Fibroblast of skin of left quadriceps (primary cell): Measurements from ENCODE around the gene RPS14.

ENCODE experiments used
- DNase-seq, 2 experiments: peaks; one replicate each; pipeline ENCODE4 v3.0.0-alpha.2; 2013; ENCODE audit warnings: low read depth in 2 of 2

RPS14 gene

DNA sequence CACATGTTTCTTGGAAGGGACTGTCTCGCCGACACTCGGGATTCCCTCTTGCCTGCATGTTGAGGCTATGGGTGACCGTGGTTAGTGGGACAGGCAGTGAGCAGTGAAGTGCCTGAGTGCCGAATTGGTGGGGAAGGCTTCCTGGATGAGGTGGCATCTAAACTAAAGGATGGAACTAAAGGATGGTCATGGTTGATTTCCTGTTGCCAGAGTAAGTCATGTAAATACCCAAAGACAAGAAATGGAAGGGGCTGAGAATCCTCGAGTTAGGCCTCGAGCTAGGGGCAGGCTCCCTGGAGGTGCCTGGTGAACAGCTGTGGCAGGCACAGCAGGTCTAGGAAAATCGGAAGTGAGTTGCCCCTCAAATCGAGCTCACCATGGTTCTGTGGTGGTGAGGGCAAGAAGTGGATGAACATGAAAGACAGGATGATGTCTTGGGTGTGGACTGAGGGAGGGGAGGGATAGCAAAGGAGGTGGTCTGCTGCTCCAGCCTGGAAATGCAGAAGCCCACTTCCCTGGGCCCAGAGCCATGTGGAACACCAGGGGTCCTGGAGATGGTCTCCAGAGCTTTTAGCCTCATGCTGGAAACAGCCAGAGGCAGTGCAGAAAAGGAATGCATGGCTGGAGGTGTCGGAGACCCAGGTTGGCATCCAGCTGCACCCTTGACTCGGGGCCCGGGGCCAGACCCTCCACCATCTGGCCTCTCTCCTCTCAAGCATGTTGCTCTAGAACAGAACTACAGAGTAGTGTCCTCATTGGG is 49.0 kb downstream of the RPS14 start:
- no peak for DNase-seq

DNA sequence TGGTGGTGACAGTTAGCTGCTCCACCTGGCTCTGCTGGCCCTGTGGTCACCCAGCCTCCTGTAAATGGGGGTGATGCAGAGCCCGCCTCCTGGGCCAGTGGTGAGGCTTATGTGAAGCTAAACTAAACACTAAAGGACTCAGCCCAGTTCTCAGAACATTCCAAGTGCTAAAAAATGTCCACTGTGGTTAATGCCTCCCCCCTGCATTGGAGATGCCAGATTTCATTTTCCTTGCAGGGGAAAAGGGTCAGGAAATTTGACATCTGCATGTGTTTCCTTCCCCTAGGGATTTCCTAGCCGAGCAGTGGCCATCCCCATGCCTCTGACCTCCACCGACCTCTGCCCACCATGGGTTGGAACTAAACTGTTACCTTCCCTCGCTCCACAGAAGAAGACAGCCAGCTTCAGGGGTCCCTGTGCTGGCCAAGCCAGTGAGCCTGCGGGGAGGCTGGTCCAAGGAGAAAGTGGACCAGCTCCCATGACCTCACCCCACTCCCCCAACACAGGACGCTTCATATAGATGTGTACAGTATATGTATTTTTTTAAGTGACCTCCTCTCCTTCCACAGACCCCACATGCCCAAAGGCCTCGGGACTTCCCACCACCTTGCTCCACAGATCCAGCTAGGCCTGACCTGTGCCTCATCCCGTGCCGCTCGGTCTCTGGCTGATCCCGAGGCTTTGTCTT is 49.9 kb downstream of the RPS14 start:
- DNase-seq, result no peak

DNA sequence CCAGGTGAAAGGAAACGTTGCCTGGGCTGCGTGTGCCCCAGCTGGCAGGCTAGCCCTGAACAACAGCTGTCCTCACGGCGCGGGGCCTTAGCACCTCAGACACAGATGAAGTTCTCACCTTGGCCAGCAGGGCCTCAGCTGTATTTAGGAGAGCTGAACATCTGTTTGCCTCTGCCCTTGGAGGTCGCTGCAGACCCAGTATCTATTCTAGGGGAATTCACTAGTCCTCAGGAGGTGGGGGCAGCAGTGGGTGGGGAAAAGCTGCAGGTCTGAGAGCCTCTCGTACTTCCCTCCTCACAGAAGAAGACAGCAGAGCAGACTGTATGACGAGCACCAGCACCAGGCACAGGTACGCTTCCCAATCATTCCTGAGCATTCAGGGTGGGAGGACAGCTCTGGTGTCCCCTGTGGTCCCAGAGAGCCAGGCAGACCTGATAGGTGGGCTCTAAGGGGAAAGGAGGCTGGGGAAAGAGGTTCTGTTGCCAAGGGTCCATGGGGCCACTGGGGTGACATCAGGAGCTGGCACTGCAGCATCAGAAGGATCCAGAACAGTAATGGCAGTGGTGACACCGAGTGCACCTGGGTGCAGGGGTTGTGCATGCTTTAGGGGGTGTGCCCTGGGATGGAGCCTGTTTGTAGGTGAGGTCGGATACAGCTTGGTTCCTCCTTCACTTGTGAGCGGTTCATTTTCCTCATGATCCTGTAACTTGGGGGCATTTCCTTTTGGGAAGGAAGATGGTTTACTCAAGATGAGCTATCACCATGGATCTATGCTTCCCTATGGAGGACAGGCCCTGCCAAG is 50.6 kb downstream of the RPS14 start:
- DNase-seq, result no peak

DNA sequence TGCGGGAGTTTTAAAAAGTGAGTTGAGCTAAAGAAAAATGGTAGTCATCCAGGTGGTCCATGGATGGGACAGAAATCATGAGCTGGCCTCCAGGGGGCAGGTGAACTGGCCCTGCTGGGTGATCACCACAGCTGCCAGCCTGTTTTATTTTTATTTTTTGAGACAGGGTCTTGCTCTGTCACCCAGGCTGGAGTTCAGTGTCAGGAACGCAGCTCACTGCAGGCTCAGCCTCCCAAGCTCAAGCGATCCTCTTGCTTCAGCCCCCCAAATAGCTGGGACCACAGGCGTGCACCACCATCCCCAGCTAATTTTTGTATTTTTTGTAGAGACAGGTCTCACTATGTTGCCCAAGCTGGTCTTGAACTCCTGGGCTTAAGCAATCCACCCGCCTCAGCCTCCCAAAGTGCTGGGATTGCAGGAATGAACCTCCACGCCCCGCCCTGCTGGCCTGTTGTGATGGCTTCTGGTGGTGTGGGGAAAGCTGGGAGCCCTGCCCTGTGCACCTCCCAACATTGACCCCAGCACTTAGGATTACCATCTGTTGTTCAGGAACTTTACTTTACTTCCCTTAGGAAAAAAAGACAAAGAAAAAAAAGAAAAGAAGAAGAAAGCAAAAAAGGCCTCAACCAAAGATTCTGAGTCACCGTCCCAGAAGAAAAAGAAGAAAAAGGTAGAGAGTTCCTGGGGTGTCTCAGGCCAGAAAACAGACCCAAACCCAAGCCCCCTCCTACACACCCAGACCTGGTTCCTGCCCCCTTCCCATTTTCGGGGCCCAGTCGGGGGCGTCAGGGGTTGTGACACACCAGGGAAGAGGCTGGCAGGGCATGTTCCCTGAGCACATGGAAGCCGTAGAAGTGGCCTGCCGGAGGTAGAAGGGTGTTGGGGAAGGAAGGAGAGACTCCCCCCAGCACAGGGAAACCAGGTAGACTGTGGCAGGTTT is 51.5 kb downstream of the RPS14 start:
- DNase-seq, result no peak

DNA sequence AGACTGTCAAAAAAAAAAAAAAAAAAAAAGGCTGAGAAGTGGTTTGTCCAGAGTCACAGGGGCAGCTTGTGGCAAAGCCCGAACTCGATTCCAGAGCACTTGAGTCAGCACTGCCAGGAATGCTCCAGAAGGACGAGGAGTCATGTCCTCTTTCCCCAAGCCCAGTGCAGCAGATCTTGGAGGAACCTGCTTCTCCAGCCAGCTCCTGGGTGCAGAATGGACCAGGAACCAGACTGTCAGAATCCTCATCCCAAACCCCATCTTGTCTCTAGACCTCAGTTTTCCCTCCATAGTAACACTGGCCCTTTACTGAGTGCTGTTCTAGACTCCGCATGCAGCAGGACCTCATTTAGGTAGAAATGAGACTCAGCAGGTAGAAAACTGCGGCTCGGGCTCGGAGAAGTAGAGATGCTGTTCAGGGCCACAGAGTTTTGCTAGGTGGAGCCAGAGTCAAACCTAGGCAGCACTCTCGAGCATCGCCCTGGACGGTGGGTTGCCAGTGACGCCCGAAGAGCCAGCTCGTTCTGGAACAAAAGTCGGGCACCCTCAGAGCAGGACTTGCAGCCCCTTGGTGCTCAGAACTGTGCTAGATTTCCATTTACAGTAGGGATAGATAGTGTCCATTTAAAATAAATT is 52.3 kb downstream of the RPS14 start:
- DNase-seq, result no peak

DNA sequence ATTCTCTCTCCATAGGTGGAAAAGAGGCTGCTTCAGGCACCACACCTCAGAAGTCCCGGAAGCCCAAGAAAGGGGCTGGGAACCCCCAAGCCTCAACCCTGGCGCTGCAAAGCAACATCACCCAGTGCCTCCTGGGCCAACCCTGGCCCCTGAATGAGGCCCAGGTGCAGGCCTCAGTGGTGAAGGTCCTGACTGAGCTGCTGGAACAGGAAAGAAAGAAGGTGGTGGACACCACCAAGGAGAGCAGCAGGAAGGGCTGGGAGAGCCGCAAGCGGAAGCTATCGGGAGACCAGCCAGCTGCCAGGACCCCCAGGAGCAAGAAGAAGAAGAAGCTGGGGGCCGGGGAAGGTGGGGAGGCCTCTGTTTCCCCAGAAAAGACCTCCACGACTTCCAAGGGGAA is 53.3 kb downstream of the RPS14 start:
- no peak for DNase-seq

DNA sequence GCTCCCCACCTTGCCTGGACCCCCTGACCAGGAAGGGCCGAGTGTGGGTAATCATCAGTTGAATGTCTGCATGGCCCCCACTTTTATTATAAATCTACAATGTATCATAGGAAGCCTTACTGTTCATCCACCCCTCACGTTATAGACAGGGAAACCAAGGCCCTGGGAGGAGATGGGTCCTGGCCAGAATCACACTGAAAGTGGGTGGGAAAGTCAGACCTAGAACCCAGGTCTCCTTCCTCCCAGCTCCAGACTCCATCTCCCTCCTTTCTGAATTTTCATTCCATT is 53.9 kb downstream of the RPS14 start:
- DNase-seq, result no peak

DNA sequence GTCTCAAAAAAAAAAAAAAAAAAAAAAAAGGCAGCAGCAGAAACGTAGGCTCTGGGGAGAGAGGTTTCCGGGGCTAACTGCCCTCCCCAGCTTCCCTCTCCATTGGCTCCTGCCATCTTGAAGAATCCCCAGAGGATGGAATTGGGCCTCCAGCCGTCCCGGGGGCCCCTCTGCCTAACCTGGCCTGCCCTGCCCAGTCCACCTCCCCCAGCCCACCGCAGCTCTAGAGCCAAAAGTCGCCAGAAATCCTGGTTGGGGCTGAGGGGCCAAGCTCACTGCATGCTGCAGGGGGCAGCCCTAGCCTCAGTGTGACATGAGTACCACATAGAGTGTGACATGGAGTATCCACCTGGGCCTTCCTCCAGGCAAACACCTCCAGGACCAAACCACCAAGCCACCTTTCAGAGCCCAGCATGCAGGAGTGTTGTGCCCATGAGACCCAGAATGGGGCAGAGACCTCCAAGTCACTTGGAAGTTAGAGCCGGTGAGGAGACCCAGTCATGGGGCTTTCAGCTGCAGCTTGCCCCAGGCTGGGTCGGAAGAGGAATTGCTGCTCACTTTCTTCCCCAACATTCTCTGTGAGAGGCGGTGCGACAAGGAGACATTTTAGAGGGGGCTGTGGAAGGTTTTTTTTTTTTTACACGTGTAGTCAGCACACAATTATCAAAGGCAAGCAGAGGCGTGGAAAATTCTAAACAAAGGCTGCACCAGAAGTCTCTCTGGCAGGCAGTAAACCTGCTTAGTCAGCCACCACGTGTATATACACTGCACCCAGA is 54.4 kb downstream of the RPS14 start:
- DNase-seq, result no peak

DNA sequence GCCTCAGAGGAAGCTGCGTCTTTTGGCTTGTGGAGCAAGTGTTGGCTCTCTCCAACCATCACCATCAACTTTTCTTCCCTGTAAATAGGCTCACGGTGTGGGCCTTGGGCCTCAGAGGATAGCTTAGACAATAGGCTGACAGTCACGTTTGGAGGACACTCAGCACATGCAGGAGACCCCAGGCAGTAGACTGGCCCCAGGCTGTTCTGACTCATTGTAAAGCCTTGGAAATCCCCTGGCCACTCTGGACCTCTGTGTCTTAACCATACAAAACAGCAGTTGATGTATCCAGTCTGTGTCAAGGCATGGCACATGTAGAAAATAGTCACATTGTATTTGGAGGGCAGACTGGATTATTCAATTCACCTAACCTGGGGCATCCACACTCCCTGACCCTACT is 55.4 kb downstream of the RPS14 start:
- no peak for DNase-seq

DNA sequence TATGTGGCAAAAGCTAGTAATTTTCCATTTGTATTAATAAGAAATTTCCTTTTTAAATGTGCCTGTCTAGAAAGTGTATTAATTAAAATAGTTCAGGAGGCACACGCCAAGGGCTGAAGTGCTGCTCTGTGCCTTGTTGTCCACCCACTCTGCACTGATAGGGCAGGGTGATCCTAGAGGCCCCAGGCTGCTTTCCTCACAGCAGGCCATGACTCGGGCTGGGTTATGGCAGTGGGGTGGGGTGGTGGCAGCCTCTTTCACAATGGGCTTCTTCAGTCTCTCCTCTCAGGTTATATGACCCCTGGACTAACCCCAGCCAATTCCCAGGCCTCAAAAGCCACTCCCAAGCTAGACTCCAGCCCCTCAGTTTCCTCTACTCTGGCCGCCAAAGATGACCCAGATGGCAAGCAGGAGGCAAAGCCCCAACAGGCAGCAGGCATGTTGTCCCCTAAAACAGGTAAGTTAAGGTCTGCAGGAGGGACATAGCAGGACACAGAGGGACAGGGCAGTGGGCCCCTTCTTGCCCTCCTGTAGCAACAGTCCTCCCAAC is 56.4 kb downstream of the RPS14 start:
- no peak for DNase-seq

DNA sequence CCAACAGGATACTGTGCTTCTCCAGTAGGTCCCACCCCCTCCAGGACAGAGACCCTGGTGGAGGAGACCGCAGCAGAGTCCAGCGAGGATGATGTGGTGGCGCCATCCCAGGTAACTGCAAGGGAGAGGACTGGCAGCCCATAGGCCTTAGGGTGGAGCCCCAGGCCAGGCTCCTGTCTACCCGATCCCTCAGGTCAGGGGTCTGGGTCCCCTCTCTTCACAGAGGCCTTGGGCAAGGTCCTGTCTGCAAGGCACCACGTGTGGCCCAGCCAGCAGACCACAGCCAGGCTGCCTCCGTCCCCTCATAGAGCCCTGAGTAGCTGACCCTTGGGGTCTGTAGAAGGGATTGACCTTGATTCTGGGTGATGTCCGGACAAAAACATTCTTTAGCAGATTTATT is 56.9 kb downstream of the RPS14 start:
- no peak for DNase-seq
